H1 (cell line): Measurements from ENCODE around the gene FCMR. TPM values are rescaled to one million over a fixed set of nuclear protein-coding genes. Genes with fewer than 3 reads are reported as not detected.

ENCODE experiments used
- KDM4A ChIP-seq: IDR thresholded peaks from one replicate; pipeline ENCODE4 v1.7.1; 2012; ENCODE audit warnings: low read depth, mild to moderate bottlenecking, moderate library complexity, low read length, inconsistent platforms; ENCODE audit not compliant: severe bottlenecking
- TAF7 ChIP-seq: optimal IDR thresholded peaks from 2 replicates; pipeline ENCODE3; 2011; ENCODE audit warnings: low read depth, mild to moderate bottlenecking, inconsistent platforms, low read length, moderate library complexity, borderline replicate concordance
- polyA plus RNA-seq, 7 experiments: library from polyadenylated mRNA; depleted of rRNA in 3 of 7; stranded (reverse) in 5 of 7; unstranded in 2 of 7; fragments of >200 nt in 5 of 7; fragments of 200-250 nt in 2 of 7; gene quantifications; 1 replicate in 5 of 7; 2 replicates in 1 of 7; 4 replicates in 1 of 7; pipeline versions ENCODE4 v1.2.1 to v1.2.3, GENCODE V29; 2011 to 2013; ENCODE audit warnings: missing spikeins in 2 of 7, mixed read lengths in 2 of 7
- total RNA-seq: library from RNA; stranded (reverse); fragmentation: NEBNext Ultra II Directional; extraction: Animal tissue kit (Norgen Biotek cat#: 25700); gene quantifications from 2 replicates; pipeline ENCODE4 v1.2.1, GENCODE V29; 2021

FCMR gene
- total and polyA plus RNA-seq, 2 of the 8 experiments (the other 6 are each of a cell fraction or from before 2014, with no cell fraction given) = 0.53 TPM; not detected in 1

DNA sequence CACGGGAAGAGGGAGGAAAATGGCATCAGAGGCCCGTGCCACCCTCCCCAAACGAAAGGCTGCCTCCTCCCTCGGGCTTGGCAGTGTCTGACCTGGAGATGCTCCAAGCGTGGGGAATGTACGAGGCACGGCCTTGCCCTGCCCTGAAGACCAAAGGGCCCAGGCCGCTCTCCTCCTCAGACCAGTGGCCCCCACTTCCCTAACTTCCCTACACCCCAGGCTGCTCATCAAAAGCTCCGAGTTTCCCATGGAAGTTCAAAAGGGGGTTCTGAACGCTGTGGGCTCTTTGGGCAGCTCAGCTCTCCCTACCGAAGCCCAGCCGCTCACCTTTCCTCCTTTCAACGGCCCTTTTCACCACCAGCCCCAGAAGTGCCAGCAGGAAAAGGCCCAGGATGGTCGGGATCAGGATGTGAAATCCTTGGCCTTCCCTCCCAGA lies 11.8 kb downstream of the FCMR start (continued):
- TF ChIP-seq KDM4A (peak; percentile 75), TAF7 (no peak)
